AG09309 (cell line): Measurements from ENCODE around the gene SSTR1.

Source experiments
- DNase-seq: peaks from one replicate; pipeline ENCODE4 v3.0.0-alpha.2; 2010; ENCODE audit warnings: low read depth
- H3K4me3 ChIP-seq: 2 replicates; pipeline ENCODE4 v1.5.1; 2011; ENCODE audit warnings: mild to moderate bottlenecking, low read depth, low read length, moderate library complexity; ENCODE audit not compliant: control insufficient read depth
- TF ChIP-seq, protein P1 (sequence below): IDR thresholded peaks from 2 replicates; pipeline ENCODE4 v1.5.1; 2011; ENCODE audit warnings: mild to moderate bottlenecking, low read depth, low read length, inconsistent platforms; ENCODE audit not compliant: insufficient read depth, control insufficient read depth; ENCODE audit errors: missing control alignments

The SSTR1 gene

DNA sequence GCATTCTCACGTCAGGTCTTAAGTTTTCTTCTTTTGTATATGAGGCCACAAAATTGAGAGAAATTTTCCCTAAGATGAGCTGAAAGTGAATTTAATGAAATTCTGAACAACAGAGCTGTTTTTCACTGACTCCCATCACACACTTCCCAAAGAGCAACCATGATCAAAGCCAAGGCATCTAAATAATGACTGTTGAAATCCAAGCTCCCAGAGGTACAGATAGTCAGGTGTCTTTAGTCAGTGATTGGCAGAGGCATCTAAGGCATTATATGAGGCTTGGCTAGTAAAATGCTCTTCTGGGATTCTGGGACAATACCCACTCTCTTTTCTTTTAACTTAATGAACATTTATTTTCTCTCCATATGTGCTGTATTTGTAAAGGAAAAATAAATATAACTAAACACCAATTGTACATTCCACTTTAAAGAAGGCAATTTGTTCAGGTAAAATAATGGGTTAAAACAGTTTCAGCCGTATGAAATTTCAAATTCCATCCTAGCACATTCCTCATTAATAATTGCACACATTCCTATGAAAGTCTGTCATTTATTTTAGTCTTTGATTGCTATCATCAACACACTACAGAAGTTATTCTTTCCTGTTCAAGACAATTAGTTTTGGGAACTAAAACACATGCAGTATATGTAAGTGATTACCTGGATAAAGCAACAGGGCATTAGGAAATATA is 871 bp upstream of the SSTR1 start:
- TF ChIP-seq, protein P1, sequence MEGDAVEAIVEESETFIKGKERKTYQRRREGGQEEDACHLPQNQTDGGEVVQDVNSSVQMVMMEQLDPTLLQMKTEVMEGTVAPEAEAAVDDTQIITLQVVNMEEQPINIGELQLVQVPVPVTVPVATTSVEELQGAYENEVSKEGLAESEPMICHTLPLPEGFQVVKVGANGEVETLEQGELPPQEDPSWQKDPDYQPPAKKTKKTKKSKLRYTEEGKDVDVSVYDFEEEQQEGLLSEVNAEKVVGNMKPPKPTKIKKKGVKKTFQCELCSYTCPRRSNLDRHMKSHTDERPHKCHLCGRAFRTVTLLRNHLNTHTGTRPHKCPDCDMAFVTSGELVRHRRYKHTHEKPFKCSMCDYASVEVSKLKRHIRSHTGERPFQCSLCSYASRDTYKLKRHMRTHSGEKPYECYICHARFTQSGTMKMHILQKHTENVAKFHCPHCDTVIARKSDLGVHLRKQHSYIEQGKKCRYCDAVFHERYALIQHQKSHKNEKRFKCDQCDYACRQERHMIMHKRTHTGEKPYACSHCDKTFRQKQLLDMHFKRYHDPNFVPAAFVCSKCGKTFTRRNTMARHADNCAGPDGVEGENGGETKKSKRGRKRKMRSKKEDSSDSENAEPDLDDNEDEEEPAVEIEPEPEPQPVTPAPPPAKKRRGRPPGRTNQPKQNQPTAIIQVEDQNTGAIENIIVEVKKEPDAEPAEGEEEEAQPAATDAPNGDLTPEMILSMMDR: no peak
- no peak overlapping the region for H3K4me3 ChIP-seq
- no peak for DNase-seq

DNA sequence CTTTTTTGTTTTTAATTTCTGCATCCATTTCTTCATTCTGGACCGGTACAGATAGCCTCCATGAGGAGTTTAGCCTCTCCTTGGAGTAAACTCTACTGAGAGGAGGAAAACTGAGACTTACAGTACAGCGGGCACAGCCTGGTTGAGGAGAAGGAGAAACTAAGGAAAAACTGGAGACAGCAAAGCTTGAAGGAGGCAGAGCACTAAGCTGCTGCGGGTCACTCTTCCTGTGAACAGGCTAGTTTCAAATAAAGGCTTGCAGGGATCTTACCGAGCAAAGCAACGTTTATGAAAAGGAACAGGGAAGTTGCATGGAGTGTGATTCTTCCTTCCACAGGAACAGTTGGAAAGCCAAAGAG is 348 bp upstream of the SSTR1 start:
- H3K4me3 ChIP-seq: peak overlapping the region; percentile 84
- no peak for DNase-seq
- TF ChIP-seq, protein P1: no peak

DNA sequence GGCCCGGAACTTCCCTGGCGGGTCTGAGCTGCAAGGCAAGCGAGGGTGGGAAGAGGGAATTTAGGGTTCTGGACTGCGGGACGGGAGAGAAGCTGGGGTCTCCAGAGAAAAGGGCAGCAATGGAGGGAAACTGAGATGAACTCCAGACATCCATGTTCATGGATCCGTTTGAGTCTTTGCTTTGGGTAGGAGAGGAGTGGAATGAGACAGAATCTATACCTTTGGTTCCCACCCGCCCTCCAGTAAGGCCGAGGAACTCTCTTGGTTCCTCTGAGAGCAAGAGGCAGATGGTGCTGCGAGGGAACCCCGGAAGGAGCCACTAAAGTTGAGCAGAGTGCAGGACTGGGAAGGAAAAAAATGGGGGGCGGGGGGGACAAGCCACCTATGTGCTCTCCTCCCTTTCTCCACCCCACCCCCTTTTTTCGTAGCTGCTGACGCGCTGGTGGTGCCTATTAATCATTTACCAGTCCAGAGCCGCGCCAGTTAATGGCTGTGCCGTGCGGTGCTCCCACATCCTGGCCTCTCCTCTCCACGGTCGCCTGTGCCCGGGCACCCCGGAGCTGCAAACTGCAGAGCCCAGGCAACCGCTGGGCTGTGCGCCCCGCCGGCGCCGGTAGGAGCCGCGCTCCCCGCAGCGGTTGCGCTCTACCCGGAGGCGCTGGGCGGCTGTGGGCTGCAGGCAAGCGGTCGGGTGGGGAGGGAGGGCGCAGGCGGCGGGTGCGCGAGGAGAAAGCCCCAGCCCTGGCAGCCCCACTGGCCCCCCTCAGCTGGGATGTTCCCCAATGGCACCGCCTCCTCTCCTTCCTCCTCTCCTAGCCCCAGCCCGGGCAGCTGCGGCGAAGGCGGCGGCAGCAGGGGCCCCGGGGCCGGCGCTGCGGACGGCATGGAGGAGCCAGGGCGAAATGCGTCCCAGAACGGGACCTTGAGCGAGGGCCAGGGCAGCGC is 1.2 kb downstream of the SSTR1 start:
- TF ChIP-seq, protein P1: peak; percentile 46
- H3K4me3 ChIP-seq: peak overlapping the region; percentile 84
- DNase-seq: peak; percentile 71

DNA sequence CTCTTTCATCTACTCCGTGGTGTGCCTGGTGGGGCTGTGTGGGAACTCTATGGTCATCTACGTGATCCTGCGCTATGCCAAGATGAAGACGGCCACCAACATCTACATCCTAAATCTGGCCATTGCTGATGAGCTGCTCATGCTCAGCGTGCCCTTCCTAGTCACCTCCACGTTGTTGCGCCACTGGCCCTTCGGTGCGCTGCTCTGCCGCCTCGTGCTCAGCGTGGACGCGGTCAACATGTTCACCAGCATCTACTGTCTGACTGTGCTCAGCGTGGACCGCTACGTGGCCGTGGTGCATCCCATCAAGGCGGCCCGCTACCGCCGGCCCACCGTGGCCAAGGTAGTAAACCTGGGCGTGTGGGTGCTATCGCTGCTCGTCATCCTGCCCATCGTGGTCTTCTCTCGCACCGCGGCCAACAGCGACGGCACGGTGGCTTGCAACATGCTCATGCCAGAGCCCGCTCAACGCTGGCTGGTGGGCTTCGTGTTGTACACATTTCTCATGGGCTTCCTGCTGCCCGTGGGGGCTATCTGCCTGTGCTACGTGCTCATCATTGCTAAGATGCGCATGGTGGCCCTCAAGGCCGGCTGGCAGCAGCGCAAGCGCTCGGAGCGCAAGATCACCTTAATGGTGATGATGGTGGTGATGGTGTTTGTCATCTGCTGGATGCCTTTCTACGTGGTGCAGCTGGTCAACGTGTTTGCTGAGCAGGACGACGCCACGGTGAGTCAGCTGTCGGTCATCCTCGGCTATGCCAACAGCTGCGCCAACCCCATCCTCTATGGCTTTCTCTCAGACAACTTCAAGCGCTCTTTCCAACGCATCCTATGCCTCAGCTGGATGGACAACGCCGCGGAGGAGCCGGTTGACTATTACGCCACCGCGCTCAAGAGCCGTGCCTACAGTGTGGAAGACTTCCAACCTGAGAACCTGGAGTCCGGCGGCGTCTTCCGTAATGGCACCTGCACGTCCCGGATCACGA is 2.2 kb downstream of the SSTR1 start:
- peak overlapping the region; percentile 84 for H3K4me3 ChIP-seq
- TF ChIP-seq, protein P1: no peak

DNA sequence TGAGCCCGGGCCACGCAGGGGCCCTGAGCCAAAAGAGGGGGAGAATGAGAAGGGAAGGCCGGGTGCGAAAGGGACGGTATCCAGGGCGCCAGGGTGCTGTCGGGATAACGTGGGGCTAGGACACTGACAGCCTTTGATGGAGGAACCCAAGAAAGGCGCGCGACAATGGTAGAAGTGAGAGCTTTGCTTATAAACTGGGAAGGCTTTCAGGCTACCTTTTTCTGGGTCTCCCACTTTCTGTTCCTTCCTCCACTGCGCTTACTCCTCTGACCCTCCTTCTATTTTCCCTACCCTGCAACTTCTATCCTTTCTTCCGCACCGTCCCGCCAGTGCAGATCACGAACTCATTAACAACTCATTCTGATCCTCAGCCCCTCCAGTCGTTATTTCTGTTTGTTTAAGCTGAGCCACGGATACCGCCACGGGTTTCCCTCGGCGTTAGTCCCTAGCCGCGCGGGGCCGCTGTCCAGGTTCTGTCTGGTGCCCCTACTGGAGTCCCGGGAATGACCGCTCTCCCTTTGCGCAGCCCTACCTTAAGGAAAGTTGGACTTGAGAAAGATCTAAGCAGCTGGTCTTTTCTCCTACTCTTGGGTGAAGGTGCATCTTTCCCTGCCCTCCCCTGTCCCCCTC is 3.0 kb downstream of the SSTR1 start:
- TF ChIP-seq, protein P1: peak; percentile 57
- H3K4me3 ChIP-seq: peak overlapping the region; percentile 84
- no peak for DNase-seq

More for the DNA sequence above, 2.2 kb downstream of the SSTR1 start:
- DNase-seq: peak; percentile 69

DNA sequence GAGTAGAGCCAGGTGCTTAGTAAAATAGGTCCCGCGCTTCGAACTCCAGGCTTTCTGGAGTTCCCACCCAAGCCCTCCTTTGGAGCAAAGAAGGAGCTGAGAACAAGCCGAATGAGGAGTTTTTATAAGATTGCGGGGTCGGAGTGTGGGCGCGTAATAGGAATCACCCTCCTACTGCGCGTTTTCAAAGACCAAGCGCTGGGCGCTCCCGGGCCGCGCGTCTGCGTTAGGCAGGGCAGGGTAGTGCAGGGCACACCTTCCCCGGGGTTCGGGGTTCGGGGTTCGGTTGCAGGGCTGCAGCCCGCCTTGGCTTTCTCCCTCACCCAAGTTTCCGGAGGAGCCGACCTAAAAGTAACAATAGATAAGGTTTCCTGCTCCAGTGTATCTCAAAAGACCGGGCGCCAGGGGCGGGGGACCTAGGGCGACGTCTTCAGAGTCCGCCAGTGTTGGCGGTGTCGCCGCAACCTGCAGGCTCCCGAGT is 3.6 kb downstream of the SSTR1 start:
- DNase-seq: no peak
- peak overlapping the region; percentile 84 for H3K4me3 ChIP-seq
- TF ChIP-seq, protein P1: no peak
